GM12891 (cell line): ENCODE results near the gene PYGM.

Experiments
- POLR2A ChIP-seq: IDR thresholded peaks from 2 replicates; pipeline ENCODE4 v1.6.1; 2011; ENCODE audit warnings: low read depth, low read length, control low read depth
- POLR2AphosphoS5 ChIP-seq: IDR thresholded peaks from 2 replicates; pipeline ENCODE4 v1.6.1; 2011; ENCODE audit warnings: low read depth, low read length, control low read depth

DNA sequence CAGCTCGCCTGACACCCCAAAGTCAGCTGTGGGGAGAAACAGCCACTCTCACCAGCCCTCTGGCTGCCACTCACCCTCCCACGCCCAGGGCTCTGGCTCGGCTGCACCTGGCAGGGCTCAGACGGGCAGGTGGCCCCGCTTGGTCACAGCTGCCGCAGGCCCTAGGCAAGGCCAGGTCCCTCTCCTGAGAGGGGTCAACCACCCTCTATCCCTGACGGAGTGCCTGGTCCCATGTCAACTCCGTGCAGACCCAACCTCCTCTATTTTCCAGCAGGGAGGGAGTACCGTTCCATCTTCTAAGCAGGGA is 41.3 kb upstream of the PYGM start:
- no peak for TF ChIP-seq POLR2AphosphoS5
- no peak for TF ChIP-seq POLR2A
